ENCODE measurements around the gene MSX2. TPM values are rescaled to one million over a fixed set of nuclear protein-coding genes. Genes with fewer than 3 reads are reported as not detected.

Gene MSX2
- total RNA-seq, 1 donor, result under 0.01 TPM

DNA sequence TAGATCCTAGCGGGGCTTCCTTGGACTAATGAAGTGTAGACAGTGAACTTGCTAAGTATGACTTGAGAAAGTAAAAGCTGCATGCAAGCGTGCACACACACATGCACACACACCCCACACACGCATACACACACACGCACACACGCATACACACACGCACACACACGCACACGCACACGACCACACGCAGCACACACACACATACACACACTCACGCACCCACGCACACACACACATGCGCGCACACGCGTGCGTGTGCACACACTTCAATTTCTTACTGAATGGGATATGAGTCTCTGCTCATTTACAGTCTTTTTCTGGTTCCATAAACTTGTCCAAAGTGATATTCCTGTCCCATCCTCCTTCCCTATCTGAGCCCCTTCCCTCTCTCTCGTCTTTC lies 41.2 kb downstream of the MSX2 start:
- Histone ChIP-seq H3K9me3 (ENCODE audit: low read depth, low read length) (no peaks in the 10 kb centered on the region), H3K27me3 (ENCODE audit: insufficient read depth, low read length) (no peaks in the 10 kb centered on the region), H3K4me1 (ENCODE audit: insufficient read depth, low read length) (no peaks in the 10 kb centered on the region), H3K4me3 (ENCODE audit: low read length) (no peak overlapping the region)

- Histone ChIP-seq H3K9me3 (ENCODE audit: low read depth, low read length) (no peaks in the 10 kb centered on the region), H3K4me3 (ENCODE audit: low read length) (no peak overlapping the region), H3K27me3 (ENCODE audit: insufficient read depth, low read length) (no peaks in the 10 kb centered on the region), H3K4me1 (ENCODE audit: insufficient read depth, low read length) (no peaks in the 10 kb centered on the region)
These were observed 43.3 kb downstream of the MSX2 start for GRCh38 chr5:174767670-174768069.

DNA sequence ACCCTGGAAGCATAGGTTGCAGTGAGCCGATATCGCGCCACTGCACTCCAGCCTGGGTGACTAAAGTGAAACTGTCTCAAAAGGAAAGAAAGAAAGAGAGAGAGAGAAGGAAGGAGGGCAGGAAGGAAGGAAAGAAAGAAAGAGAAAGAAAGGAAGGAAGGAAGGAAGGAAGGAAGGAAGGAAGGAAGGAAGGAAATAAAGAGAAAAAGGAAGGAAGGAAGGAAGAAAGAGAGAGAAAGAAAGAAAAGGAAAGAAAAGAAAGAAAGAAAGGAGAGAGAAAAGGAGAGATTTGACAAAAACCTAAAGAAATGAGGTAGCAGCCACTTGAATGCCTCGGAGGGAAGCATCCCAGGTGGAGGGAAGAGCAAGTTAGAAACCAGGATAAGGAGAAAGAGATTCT lies 44.6 kb downstream of the MSX2 start:
- Histone ChIP-seq H3K4me1 (ENCODE audit: insufficient read depth, low read length) (no peaks in the 10 kb centered on the region), H3K27me3 (ENCODE audit: insufficient read depth, low read length) (no peaks in the 10 kb centered on the region), H3K4me3 (ENCODE audit: low read length) (no peak overlapping the region), H3K9me3 (ENCODE audit: low read depth, low read length) (no peaks in the 10 kb centered on the region)

DNA sequence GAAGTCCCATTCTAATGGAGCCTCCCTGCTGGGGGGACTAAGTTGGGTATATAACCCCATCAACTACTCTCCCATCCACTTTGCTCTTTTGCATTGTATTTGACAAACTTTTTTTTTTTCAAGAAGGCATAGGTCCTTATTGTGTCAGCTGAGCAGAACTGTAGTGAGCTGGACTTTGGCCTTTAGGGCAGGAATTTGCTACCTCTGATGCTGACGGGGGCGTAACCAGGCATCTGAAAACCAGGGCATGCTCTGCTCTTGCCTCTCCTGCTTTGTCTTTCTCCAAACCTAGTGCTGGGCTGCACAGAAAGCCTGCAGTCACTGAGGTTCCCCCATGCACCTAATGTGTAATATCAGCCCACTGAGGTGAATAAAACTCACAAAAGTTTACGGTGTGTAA lies 49.0 kb downstream of the MSX2 start:
- Histone ChIP-seq H3K27me3 (ENCODE audit: insufficient read depth, low read length) (no peaks in the 10 kb centered on the region), H3K4me3 (ENCODE audit: low read length) (no peak overlapping the region), H3K4me1 (ENCODE audit: insufficient read depth, low read length) (no peaks in the 10 kb centered on the region), H3K9me3 (ENCODE audit: low read depth, low read length) (no peaks in the 10 kb centered on the region)

GRCh38 chr5:174775081-174775480 lies 50.7 kb downstream of the MSX2 start:
- H3K4me1 ChIP-seq (ENCODE audit: insufficient read depth, low read length), result no peaks in the 10 kb centered on the region
- no peaks in the 10 kb centered on the region for H3K9me3 ChIP-seq (ENCODE audit: low read depth, low read length)
- H3K27me3 ChIP-seq (ENCODE audit: insufficient read depth, low read length), result no peaks in the 10 kb centered on the region

DNA sequence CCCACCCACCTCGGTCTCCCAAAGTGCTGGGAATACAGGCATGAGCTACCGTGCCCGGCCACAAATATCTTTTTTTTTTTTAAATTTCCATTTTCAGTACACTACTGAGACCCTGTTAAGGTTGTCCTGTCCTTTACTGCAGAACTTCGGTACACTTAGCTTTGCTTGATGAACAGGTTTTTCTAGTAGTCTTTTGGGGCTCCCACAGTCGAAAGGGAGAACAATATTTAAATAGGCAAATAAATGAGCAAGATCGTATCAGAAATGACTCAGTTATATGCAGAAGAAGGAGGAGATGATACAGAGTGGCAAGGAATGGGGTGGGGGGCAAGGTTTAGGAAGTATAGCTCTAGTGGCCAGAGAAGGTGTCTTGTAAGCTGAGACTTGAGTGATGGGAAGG lies 52.7 kb downstream of the MSX2 start:
- H3K4me1 ChIP-seq (ENCODE audit: insufficient read depth, low read length), result no peaks in the 10 kb centered on the region

More at GRCh38 chr5:174775081-174775480, 50.7 kb downstream of the MSX2 start:
- H3K4me3 ChIP-seq (ENCODE audit: low read length), result no peak overlapping the region

DNA sequence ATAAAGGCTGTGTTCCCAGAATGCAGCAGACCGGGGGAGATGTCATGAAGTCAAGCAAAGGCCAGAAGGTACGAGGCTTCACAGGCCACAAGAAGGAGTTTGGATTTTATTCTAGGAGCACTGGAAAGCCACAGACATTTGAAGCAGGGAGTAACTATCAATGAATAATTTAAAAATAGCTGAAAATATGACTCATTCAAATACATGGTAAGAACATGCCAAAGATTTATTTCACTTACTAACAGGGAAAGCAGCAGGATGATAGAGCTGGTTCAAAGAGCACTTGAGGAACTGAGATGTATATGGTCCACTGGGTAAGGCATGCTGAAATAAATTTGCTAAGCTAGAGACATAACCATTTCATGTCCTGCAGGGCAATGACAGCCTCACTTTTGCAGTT lies 53.2 kb downstream of the MSX2 start:
- H3K27me3 ChIP-seq (ENCODE audit: insufficient read depth, low read length), result no peaks in the 10 kb centered on the region
- no peaks in the 10 kb centered on the region for H3K9me3 ChIP-seq (ENCODE audit: low read depth, low read length)
- no peak overlapping the region for H3K4me3 ChIP-seq (ENCODE audit: low read length)
- no peaks in the 10 kb centered on the region for H3K4me1 ChIP-seq (ENCODE audit: insufficient read depth, low read length)

More for the DNA sequence above, 52.7 kb downstream of the MSX2 start:
- no peaks in the 10 kb centered on the region for H3K27me3 ChIP-seq (ENCODE audit: insufficient read depth, low read length)
- no peak overlapping the region for H3K4me3 ChIP-seq (ENCODE audit: low read length)
- no peaks in the 10 kb centered on the region for H3K9me3 ChIP-seq (ENCODE audit: low read depth, low read length)

Data from mononuclear cell (primary cell).